WERI-Rb-1 (cell line): ENCODE data around the gene PRSS21.

Experiments
- DNase-seq: peaks from one replicate; pipeline ENCODE4 v3.0.0-alpha.2; 2020
- H3K27ac ChIP-seq: fragments of 250-450 bp; sonication (Bioruptor Pico); 2 replicates; pipeline ENCODE4 v1.5.1; 2020; ENCODE audit warnings: mild to moderate bottlenecking, moderate library complexity
- H3K27me3 ChIP-seq: fragments of 250-450 bp; sonication (Bioruptor Pico); 2 replicates; pipeline ENCODE4 v1.5.1; 2021; ENCODE audit warnings: mild to moderate bottlenecking, low read depth, moderate library complexity; ENCODE audit not compliant: insufficient read depth, severe bottlenecking
- H3K36me3 ChIP-seq: fragments of 250-450 bp; sonication (Bioruptor Pico); 2 replicates; pipeline ENCODE4 v1.5.1; 2020; ENCODE audit warnings: mild to moderate bottlenecking, moderate library complexity
- H3K4me3 ChIP-seq: 2 replicates; pipeline ENCODE4 v1.5.1; 2011; ENCODE audit warnings: low read depth, mild to moderate bottlenecking, control low read depth, low read length
- H3K9me3 ChIP-seq: fragments of 250-450 bp; sonication (Bioruptor Pico); 2 replicates; pipeline ENCODE4 v1.5.1; 2021; ENCODE audit warnings: mild to moderate bottlenecking, moderate library complexity; ENCODE audit not compliant: severe bottlenecking
- CTCF ChIP-seq: IDR thresholded peaks from 2 replicates; pipeline ENCODE4 v1.5.1; 2011; ENCODE audit warnings: low read depth, mild to moderate bottlenecking, control low read depth, inconsistent platforms, low read length

PRSS21 gene

GRCh38 chr16:2814551-2815298 is 2.3 kb upstream of the PRSS21 start:
- Histone ChIP-seq H3K4me3 (no peak overlapping the region), H3K9me3 (no peaks in the 10 kb centered on the region), H3K36me3 (no peaks in the 10 kb centered on the region), H3K27me3 (no peaks in the 10 kb centered on the region), H3K27ac (no peak overlapping the region)
- no peak for DNase-seq
- TF ChIP-seq CTCF, result no peak

- Histone ChIP-seq H3K36me3 (no peaks in the 10 kb centered on the region), H3K27me3 (no peaks in the 10 kb centered on the region), H3K9me3 (no peaks in the 10 kb centered on the region), H3K4me3 (no peak overlapping the region), H3K27ac (no peak overlapping the region)
- no peak for TF ChIP-seq CTCF
- DNase-seq, result no peak
These were observed 1.7 kb upstream of the PRSS21 start for GRCh38 chr16:2815299-2815771.

- no peak for TF ChIP-seq CTCF
These were observed 569 bp downstream of the PRSS21 start for GRCh38 chr16:2817340-2818271.

GRCh38 chr16:2818272-2818876 is 1.3 kb downstream of the PRSS21 start:
- no peak for DNase-seq
- Histone ChIP-seq H3K27ac (no peak overlapping the region), H3K27me3 (no peaks in the 10 kb centered on the region), H3K4me3 (no peak overlapping the region), H3K9me3 (no peaks in the 10 kb centered on the region), H3K36me3 (no peaks in the 10 kb centered on the region)
- no peak for TF ChIP-seq CTCF

More at GRCh38 chr16:2817340-2818271, 569 bp downstream of the PRSS21 start:
- no peaks in the 10 kb centered on the region for H3K27me3 ChIP-seq
- H3K36me3 ChIP-seq, result no peaks in the 10 kb centered on the region
- H3K9me3 ChIP-seq, result no peaks in the 10 kb centered on the region
- peak; percentile 3 for DNase-seq
- no peak overlapping the region for H3K4me3 ChIP-seq
- no peak overlapping the region for H3K27ac ChIP-seq

GRCh38 chr16:2819179-2819938 is 2.3 kb downstream of the PRSS21 start:
- no peak overlapping the region for H3K27ac ChIP-seq
- no peaks in the 10 kb centered on the region for H3K36me3 ChIP-seq
- H3K27me3 ChIP-seq, result no peaks in the 10 kb centered on the region
- H3K4me3 ChIP-seq, result no peak overlapping the region
- TF ChIP-seq CTCF, result no peak
- H3K9me3 ChIP-seq, result no peaks in the 10 kb centered on the region
- no peak for DNase-seq
